Stimulated activated effector memory CD8-positive, alpha-beta T cell treated with anti-CD3 and anti-CD28 coated beads, Interleukin-12 subunit alpha, Interleukin-12 subunit beta, amount 100 ng/mL, for 72 hours (primary cell): Measurements from ENCODE around the gene SPATC1L.

ENCODE experiments used
- ATAC-seq: fragments of 150-1000 bp; cut with Tn5 transposase; 2 replicates; pipeline ENCODE4 v1.10.0; 2021
- DNase-seq, 2 donors: peaks; one replicate each; pipeline ENCODE4 v3.0.0; 2021 to 2022; ENCODE audit warnings: low spot score in 2 of 2
- H3K27ac Mint-ChIP-seq: one replicate; pipeline ENCODE4 v1.8.0; 2022; ENCODE audit warnings: mild to moderate bottlenecking, mixed read lengths
- H3K36me3 Mint-ChIP-seq: one replicate; pipeline ENCODE4 v1.8.0; 2022; ENCODE audit warnings: mild to moderate bottlenecking, mixed read lengths
- H3K4me1 Mint-ChIP-seq: one replicate; pipeline ENCODE4 v1.8.0; 2022; ENCODE audit warnings: mixed read lengths
- H3K4me3 Mint-ChIP-seq: one replicate; pipeline ENCODE4 v1.8.0; 2022; ENCODE audit warnings: mild to moderate bottlenecking, mixed read lengths
- H3K9me3 Mint-ChIP-seq: one replicate; pipeline ENCODE4 v1.8.0; 2022; ENCODE audit warnings: mixed read lengths

SPATC1L gene

DNA sequence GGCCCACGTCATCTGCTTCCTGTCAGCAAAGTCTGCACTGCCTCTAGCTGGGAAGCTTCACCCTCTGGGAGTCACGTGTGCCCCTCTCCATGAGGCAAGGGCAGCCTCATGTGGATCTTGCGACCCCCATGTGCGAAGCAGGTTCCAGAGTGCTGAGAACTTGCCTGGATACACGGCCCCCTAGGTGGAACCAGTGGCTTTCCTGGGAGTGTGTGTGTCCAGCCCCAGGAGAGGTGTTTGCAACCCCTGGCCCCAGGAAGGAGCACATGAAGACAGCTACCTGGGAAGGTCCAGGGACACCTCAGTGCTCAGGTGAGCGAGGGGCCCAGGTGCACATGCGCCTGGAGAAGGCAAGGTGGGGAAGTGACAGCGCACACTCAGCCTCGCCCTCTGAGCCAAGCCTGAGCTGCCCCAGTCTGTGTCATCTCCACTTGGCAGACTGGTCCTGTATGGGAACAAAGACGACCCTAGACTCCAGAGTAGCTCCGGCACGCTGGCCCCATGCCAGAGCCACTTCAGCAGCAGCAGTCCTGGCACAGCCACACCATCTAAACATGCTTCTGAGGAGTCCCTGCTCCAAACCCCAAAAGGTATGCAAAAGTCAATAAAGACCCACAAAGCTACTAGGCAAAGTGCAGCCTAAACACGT is 35.5 kb upstream of the SPATC1L start:
- Mint-ChIP-seq H3K27ac (no peak overlapping the region), H3K4me3 (no peak overlapping the region), H3K4me1 (peaks cover 13% of the 10 kb centered on the region), H3K9me3 (no peaks in the 10 kb centered on the region), H3K36me3 (peaks cover 7% of the 10 kb centered on the region)
- no peak for ATAC-seq
- no peak for DNase-seq

- Mint-ChIP-seq H3K4me1 (peaks cover 13% of the 10 kb centered on the region), H3K36me3 (peaks cover 7% of the 10 kb centered on the region), H3K4me3 (no peak overlapping the region), H3K27ac (no peak overlapping the region), H3K9me3 (no peaks in the 10 kb centered on the region)
- no peak for ATAC-seq
- DNase-seq: no peak
These were observed 34.8 kb upstream of the SPATC1L start for GRCh38 chr21:46218906-46219590.

- H3K4me3 Mint-ChIP-seq: no peak overlapping the region
- ATAC-seq (no peak), DNase-seq (no peak)
- peaks cover 12% of the 10 kb centered on the region for H3K4me1 Mint-ChIP-seq
- no peaks in the 10 kb centered on the region for H3K9me3 Mint-ChIP-seq
- peaks cover 7% of the 10 kb centered on the region for H3K36me3 Mint-ChIP-seq
- H3K27ac Mint-ChIP-seq: no peak overlapping the region
These were observed 33.4 kb upstream of the SPATC1L start for GRCh38 chr21:46217511-46218196.

GRCh38 chr21:46216132-46216747 is 32.0 kb upstream of the SPATC1L start:
- H3K9me3 Mint-ChIP-seq: no peaks in the 10 kb centered on the region
- DNase-seq (no peak), ATAC-seq (no peak)
- H3K36me3 Mint-ChIP-seq: peaks cover 7% of the 10 kb centered on the region
- H3K27ac Mint-ChIP-seq: no peak overlapping the region
- H3K4me1 Mint-ChIP-seq: peaks cover 4% of the 10 kb centered on the region
- no peak overlapping the region for H3K4me3 Mint-ChIP-seq

DNA sequence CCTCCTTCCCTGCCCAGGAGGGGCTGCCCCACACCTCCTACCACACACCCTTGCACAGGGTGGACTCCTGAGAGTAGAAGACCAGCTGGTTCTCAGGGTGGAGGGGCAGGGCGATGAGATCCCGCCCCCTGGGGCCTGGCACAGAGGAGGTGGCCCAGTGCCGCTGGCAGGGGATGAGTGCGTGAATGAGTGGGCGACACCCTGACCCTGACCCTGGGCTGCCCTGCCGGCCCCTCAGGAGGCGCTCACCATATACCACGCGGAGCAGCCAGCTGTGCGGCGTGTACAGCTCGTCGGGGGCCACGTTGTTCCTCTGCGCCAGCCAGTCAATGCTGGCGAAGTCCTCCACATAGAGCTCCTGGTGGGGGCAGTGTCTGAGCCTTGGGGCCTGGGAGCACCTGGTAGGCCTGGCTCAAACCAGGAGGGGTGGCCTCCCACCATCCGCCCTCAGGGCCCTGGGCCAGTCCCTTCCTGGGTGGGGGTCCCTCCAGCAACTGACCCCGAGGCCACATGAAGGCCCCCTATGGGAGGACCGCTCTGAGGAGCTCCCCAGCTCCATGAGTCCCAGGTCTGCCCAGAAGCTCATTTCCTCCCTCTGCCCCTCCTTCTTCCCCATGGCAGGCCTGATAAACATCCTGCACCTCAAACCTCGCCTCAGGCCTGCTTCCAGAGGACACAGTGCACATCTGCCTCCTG is 31.3 kb upstream of the SPATC1L start:
- H3K36me3 Mint-ChIP-seq: peaks cover 3% of the 10 kb centered on the region
- H3K9me3 Mint-ChIP-seq: no peaks in the 10 kb centered on the region
- ATAC-seq (no peak), DNase-seq (no peak)
- H3K27ac Mint-ChIP-seq: no peak overlapping the region
- H3K4me1 Mint-ChIP-seq: peaks cover 4% of the 10 kb centered on the region
- H3K4me3 Mint-ChIP-seq: no peak overlapping the region

- Mint-ChIP-seq H3K4me1 (peaks cover 4% of the 10 kb centered on the region), H3K27ac (no peak overlapping the region), H3K4me3 (no peak overlapping the region), H3K36me3 (peaks cover 4% of the 10 kb centered on the region), H3K9me3 (no peaks in the 10 kb centered on the region)
- ATAC-seq (no peak), DNase-seq (no peak)
These were observed 30.4 kb upstream of the SPATC1L start for GRCh38 chr21:46214478-46215340.

GRCh38 chr21:46213620-46214286 is 29.5 kb upstream of the SPATC1L start:
- no peaks in the 10 kb centered on the region for H3K9me3 Mint-ChIP-seq
- H3K4me3 Mint-ChIP-seq: no peak overlapping the region
- ATAC-seq: no peak
- H3K4me1 Mint-ChIP-seq: peaks cover 4% of the 10 kb centered on the region
- no peak for DNase-seq
- peaks cover 6% of the 10 kb centered on the region for H3K36me3 Mint-ChIP-seq
- H3K27ac Mint-ChIP-seq: peak overlapping the region; percentile 68

GRCh38 chr21:46212721-46213484 is 28.6 kb upstream of the SPATC1L start:
- Mint-ChIP-seq H3K27ac (no peak overlapping the region), H3K4me1 (peaks cover 4% of the 10 kb centered on the region), H3K9me3 (no peaks in the 10 kb centered on the region), H3K36me3 (peaks cover 6% of the 10 kb centered on the region), H3K4me3 (no peak overlapping the region)
- no peak for ATAC-seq
- DNase-seq: no peak

DNA sequence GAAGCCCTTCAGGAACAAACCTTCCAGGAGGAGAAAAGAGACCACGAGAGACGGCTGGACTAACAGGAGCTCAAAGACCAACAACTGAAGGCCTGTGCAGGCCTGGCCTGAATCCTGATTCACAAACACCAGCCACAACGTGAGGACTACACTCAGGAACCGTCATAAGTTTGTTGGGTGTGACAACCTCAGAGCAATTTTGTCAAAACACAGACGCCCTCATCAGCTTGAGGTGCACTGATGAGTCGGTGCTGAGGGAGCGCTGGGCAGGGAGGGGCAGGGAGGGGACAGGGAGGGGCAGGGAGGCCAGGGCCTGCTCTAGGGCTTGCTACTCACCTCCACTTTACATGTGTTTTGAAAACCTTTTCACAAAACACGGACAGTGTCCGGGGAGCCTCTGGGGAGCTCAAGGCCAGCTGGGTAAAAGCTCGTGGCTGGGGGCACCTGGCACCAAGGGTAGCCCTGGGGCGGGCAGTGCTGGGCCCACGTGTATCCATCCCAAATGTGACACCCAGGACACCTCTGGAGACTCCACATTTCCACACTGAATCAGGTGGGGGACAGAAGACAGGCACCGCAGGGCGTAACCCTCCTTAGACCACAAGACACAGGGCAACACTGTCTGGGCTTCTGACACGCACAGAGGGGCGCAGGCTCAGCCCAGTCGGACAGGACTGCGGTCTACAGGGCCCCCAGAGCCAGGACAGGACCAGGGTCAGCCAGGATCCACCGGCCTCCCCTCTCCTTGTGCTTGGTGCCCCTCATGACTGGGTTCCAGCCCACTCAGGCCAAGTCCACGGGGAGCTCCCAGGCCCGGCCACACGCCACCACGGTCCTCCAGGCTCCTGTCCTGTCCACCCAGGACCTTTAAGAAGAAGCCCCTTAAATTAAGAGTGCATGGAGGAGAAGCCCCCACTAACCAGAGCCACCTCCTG is 27.8 kb upstream of the SPATC1L start:
- no peak overlapping the region for H3K4me3 Mint-ChIP-seq
- H3K4me1 Mint-ChIP-seq: peaks cover 4% of the 10 kb centered on the region
- peaks cover 6% of the 10 kb centered on the region for H3K36me3 Mint-ChIP-seq
- H3K9me3 Mint-ChIP-seq: no peaks in the 10 kb centered on the region
- H3K27ac Mint-ChIP-seq: peak overlapping the region; percentile 48
- no peak for ATAC-seq
- DNase-seq: no peak

- no peak for ATAC-seq
- H3K36me3 Mint-ChIP-seq: peaks cover 6% of the 10 kb centered on the region
These were observed 27.1 kb upstream of the SPATC1L start for GRCh38 chr21:46211376-46211775.

DNA sequence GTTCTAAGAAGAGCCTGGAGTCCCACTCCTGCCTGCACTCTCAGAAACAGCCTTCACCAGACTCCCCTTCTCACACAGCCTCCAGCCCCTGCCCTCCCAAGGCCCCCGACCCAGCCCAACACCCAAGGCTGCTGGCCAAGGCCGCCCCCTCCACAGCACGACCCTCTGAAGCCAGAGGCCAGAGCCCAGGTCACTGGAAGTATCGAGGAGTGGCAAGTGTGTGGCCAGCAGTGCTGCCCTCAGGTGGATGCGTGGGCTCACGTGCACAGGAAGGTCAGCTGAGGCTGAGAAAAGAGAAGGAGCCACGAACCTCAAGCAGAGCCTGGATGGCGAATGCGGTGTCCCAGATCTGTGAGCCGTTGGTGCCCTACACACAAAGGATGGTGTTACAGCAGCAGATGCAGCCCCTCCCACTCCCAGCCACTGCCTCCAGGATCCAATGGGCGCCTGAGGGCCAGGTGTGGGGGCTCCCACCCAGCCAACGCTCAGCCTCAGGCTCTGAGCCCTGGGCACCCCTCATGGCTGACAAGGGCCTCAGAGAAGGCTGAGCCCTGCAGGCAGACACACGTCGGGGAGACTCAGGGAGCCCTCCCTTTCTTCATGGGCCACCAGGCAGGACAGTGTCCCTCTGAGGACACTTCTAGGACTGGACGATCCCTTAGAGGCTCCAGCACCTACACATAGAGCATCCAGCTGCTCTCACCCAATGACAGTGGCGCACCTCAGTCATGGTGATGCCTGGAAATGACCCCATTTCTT is 26.3 kb upstream of the SPATC1L start:
- Mint-ChIP-seq H3K4me3 (no peak overlapping the region), H3K4me1 (no peaks in the 10 kb centered on the region), H3K9me3 (no peaks in the 10 kb centered on the region), H3K27ac (no peak overlapping the region), H3K36me3 (peaks cover 10% of the 10 kb centered on the region)
- ATAC-seq (no peak), DNase-seq (no peak)

More at GRCh38 chr21:46211376-46211775, 27.1 kb upstream of the SPATC1L start:
- Mint-ChIP-seq H3K4me3 (no peak overlapping the region), H3K4me1 (peaks cover 4% of the 10 kb centered on the region), H3K9me3 (no peaks in the 10 kb centered on the region), H3K27ac (peak overlapping the region; percentile 48)
- DNase-seq: no peak
